HepG2 (cell line): ENCODE measurements around the gene HOXC12.

Experiments
- POLR2A ChIP-seq, 2 experiments: IDR thresholded peaks; 2 replicates each; pipeline ENCODE4 v1.6.1; 2011; ENCODE audit warnings: low read depth in 2 of 2, low read length in 2 of 2, mild to moderate bottlenecking in 1 of 2, moderate library complexity in 1 of 2; ENCODE audit not compliant: insufficient read depth in 1 of 2
- U2AF2 ChIP-seq: fragments of 200-400 bp; formaldehyde crosslinking; IDR thresholded peaks from 2 replicates; pipeline ENCODE4 v1.6.1; 2017; ENCODE audit warnings: low read depth, mild to moderate bottlenecking, low read length
- ZBTB1 ChIP-seq: sonication (generic); formaldehyde crosslinking; IDR thresholded peaks from 2 replicates; pipeline ENCODE4 v1.4.0; 2020; ENCODE audit warnings: missing genetic modification reagents, borderline replicate concordance
- ZNF589 ChIP-seq: sonication (generic); formaldehyde crosslinking; conservative IDR thresholded peaks from 2 replicates; pipeline ENCODE4 v1.8.0; 2022; ENCODE audit warnings: mild to moderate bottlenecking, moderate library complexity, missing genetic modification reagents

DNA sequence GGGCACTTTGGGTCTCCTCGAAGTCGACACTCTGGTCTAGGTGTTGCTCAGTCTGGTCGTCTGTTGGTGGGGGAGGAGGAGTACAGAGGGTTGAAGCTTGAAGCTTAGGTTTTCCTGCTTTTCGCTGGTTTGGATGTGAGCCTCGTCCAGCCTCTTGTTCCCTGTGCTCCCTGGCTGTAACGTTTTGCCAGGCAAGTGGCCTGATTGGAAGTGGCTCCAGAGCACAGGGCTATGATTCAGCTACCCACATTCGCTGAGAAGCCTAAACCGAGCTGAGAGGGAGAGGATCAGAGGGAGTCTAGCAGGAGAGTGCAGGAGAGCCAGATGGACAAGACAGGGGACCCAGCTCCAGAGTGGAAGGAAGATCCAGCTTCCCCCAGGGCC, 36.4 kb downstream of the HOXC12 start:
- TF ChIP-seq ZNF589 (CRISPR knock-in tag) (no peak), POLR2A (IDR thresholded peaks at IDR 0.05; ENCODE audit: insufficient read depth in 1 of 2, low read depth in 2 of 2, low read length in 2 of 2) (no peak), U2AF2 (no peak), ZBTB1 (CRISPR knock-in tag) (no peak)
